ENCODE measurements around the gene FER.

FER gene

GRCh38 chr5:108900668-108901067, 153.0 kb downstream of the FER start:
- no peaks in the 10 kb centered on the region for H3K9me3 ChIP-seq (ENCODE audit: control insufficient read depth, low read length)
- no peak overlapping the region for H3K4me2 ChIP-seq (ENCODE audit: low read length)
- H3K27me3 ChIP-seq (ENCODE audit: control insufficient read depth, insufficient read depth, low read length): no peaks in the 10 kb centered on the region
- H3K4me1 ChIP-seq: no peaks in the 10 kb centered on the region
- TF ChIP-seq CTCF (IDR thresholded peaks at IDR 0.05): no peak
- H3K79me2 ChIP-seq: no peaks in the 10 kb centered on the region
- no peak overlapping the region for H3K9ac ChIP-seq
- H3K36me3 ChIP-seq (ENCODE audit: control insufficient read depth, insufficient read depth, low read length): no peaks in the 10 kb centered on the region
- no peak overlapping the region for H2AFZ ChIP-seq
- H3K27ac ChIP-seq: no peak overlapping the region
- no peak overlapping the region for H3K4me3 ChIP-seq (ENCODE audit: low read depth, low read length)

- H2AFZ ChIP-seq: no peak overlapping the region
- H3K4me2 ChIP-seq (ENCODE audit: low read length): no peak overlapping the region
- TF ChIP-seq CTCF (IDR thresholded peaks at IDR 0.05): no peak
- no peak overlapping the region for H3K4me3 ChIP-seq (ENCODE audit: low read depth, low read length)
- no peaks in the 10 kb centered on the region for H3K9me3 ChIP-seq (ENCODE audit: control insufficient read depth, low read length)
- H3K79me2 ChIP-seq: peaks cover 3% of the 10 kb centered on the region
- H3K36me3 ChIP-seq (ENCODE audit: control insufficient read depth, insufficient read depth, low read length): no peaks in the 10 kb centered on the region
- no peaks in the 10 kb centered on the region for H3K27me3 ChIP-seq (ENCODE audit: control insufficient read depth, insufficient read depth, low read length)
- no peak overlapping the region for H3K9ac ChIP-seq
- no peaks in the 10 kb centered on the region for H3K4me1 ChIP-seq
- H3K27ac ChIP-seq: no peak overlapping the region
Measured at GRCh38 chr5:108905805-108906204, 158.1 kb downstream of the FER start.

GRCh38 chr5:108910627-108911026, 162.9 kb downstream of the FER start:
- no peak overlapping the region for H3K9ac ChIP-seq
- H2AFZ ChIP-seq: no peak overlapping the region
- H3K4me3 ChIP-seq (ENCODE audit: low read depth, low read length): no peak overlapping the region
- peaks cover 5% of the 10 kb centered on the region for H3K79me2 ChIP-seq
- H3K27me3 ChIP-seq (ENCODE audit: control insufficient read depth, insufficient read depth, low read length): no peaks in the 10 kb centered on the region
- no peaks in the 10 kb centered on the region for H3K36me3 ChIP-seq (ENCODE audit: control insufficient read depth, insufficient read depth, low read length)
- TF ChIP-seq CTCF (IDR thresholded peaks at IDR 0.05): no peak
- H3K4me1 ChIP-seq: no peaks in the 10 kb centered on the region
- no peak overlapping the region for H3K4me2 ChIP-seq (ENCODE audit: low read length)
- H3K9me3 ChIP-seq (ENCODE audit: control insufficient read depth, low read length): no peaks in the 10 kb centered on the region
- H3K27ac ChIP-seq: no peak overlapping the region

- Histone ChIP-seq H3K9me3 (ENCODE audit: control insufficient read depth, low read length) (no peaks in the 10 kb centered on the region), H3K27ac (no peak overlapping the region), H3K79me2 (peaks cover 5% of the 10 kb centered on the region), H3K27me3 (ENCODE audit: control insufficient read depth, insufficient read depth, low read length) (no peaks in the 10 kb centered on the region), H3K36me3 (ENCODE audit: control insufficient read depth, insufficient read depth, low read length) (no peaks in the 10 kb centered on the region), H2AFZ (no peak overlapping the region), H3K9ac (no peak overlapping the region), H3K4me1 (no peaks in the 10 kb centered on the region), H3K4me3 (ENCODE audit: low read depth, low read length) (no peak overlapping the region), H3K4me2 (ENCODE audit: low read length) (no peak overlapping the region)
- TF ChIP-seq CTCF (IDR thresholded peaks at IDR 0.05): no peak
Measured at GRCh38 chr5:108911055-108911454, 163.4 kb downstream of the FER start.

- H3K4me3 ChIP-seq (ENCODE audit: low read depth, low read length): no peak overlapping the region
- H3K27me3 ChIP-seq (ENCODE audit: control insufficient read depth, insufficient read depth, low read length): no peaks in the 10 kb centered on the region
- no peak for TF ChIP-seq CTCF (IDR thresholded peaks at IDR 0.05)
- no peaks in the 10 kb centered on the region for H3K36me3 ChIP-seq (ENCODE audit: control insufficient read depth, insufficient read depth, low read length)
- no peak overlapping the region for H3K4me2 ChIP-seq (ENCODE audit: low read length)
- H2AFZ ChIP-seq: no peak overlapping the region
- no peak overlapping the region for H3K9ac ChIP-seq
- no peaks in the 10 kb centered on the region for H3K9me3 ChIP-seq (ENCODE audit: control insufficient read depth, low read length)
- H3K27ac ChIP-seq: no peak overlapping the region
- no peaks in the 10 kb centered on the region for H3K4me1 ChIP-seq
- no peaks in the 10 kb centered on the region for H3K79me2 ChIP-seq
Measured at GRCh38 chr5:108917596-108917995, 169.9 kb downstream of the FER start.

All from parathyroid adenoma (tissue), 2 donors.